ENCODE data around the gene C19orf38. TPM values are rescaled to one million over a fixed set of nuclear protein-coding genes. Genes with fewer than 3 reads are reported as not detected.

The C19orf38 gene
- total RNA-seq, 2 experiments from 2014 or later: 1.2 to 1.3 TPM

GRCh38 chr19:10828981-10829821 is 19.0 kb upstream of the C19orf38 start:
- H3K9me3 Mint-ChIP-seq: no peaks in the 10 kb centered on the region
- H3K4me1 Mint-ChIP-seq (ENCODE audit: low read depth): no peaks in the 10 kb centered on the region
- H3K4me3 Mint-ChIP-seq: no peak overlapping the region
- TF ChIP-seq CTCF (IDR thresholded peaks at IDR 0.05): peak; percentile 22
- DNase-seq (peak; percentile 38), ATAC-seq (peak; percentile 55)
- intact Hi-C loops (cut with micrococcal nuclease): no loop called here
- CTCF ChIA-PET: interaction anchor here (1.2 to 2.9 kb wide), 4 partner anchors 7 to 112 kb away, joined by 3 to 17 read pairs (median 9); partner anchors contain the start of gene DNM2
- H3K27ac Mint-ChIP-seq: no peak overlapping the region
- peaks cover 9% of the 10 kb centered on the region for H3K36me3 Mint-ChIP-seq (ENCODE audit: low read depth)
- H3K27me3 Mint-ChIP-seq: no peaks in the 10 kb centered on the region
- POLR2A ChIA-PET: no interaction called here

DNA sequence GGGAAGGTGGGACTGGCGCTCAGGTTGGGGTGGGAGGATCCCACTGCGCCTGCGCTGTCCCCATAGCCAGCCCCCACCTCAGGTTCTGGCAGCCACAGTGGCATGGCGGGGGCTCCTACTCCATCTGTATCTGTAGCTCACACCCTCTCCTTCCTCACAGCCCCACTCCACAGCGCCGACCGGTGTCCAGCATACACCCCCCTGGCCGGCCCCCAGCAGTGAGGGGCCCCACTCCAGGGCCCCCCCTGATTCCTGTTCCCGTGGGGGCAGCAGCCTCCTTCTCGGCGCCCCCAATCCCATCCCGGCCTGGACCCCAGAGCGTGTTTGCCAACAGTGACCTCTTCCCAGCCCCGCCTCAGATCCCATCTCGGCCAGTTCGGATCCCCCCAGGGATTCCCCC is 18.2 kb upstream of the C19orf38 start:
- DNase-seq: no peak
- no peak for TF ChIP-seq CTCF (IDR thresholded peaks at IDR 0.05)
- Mint-ChIP-seq H3K27me3 (no peaks in the 10 kb centered on the region), H3K36me3 (ENCODE audit: low read depth) (peaks cover 4% of the 10 kb centered on the region), H3K4me1 (ENCODE audit: low read depth) (no peaks in the 10 kb centered on the region), H3K4me3 (no peak overlapping the region), H3K27ac (no peak overlapping the region), H3K9me3 (no peaks in the 10 kb centered on the region)
- ChIA-PET POLR2A (no interaction called here), CTCF (interaction anchor here (1.6 to 2.9 kb wide), 3 partner anchors 27 to 112 kb away, joined by 4 to 17 read pairs (median 14); partner anchors contain the start of gene DNM2)
- no peak for ATAC-seq
- intact Hi-C loops (cut with micrococcal nuclease): no loop called here

GRCh38 chr19:10830370-10830769 is 17.8 kb upstream of the C19orf38 start:
- H3K36me3 Mint-ChIP-seq (ENCODE audit: low read depth): peaks cover 5% of the 10 kb centered on the region
- ChIA-PET CTCF (interaction anchor here (1.6 kb wide), 1 partner anchor 113 kb away, joined by 4 read pairs; the partner anchor contains the start of gene DNM2), POLR2A (interaction anchor here (0.8 to 1.4 kb wide), 2 partner anchors 9 to 19 kb away, joined by 3 read pairs; no protein-coding TSS in a partner anchor)
- H3K4me1 Mint-ChIP-seq (ENCODE audit: low read depth): peaks cover 2% of the 10 kb centered on the region
- intact Hi-C loops (cut with micrococcal nuclease): no loop called here
- no peak overlapping the region for H3K4me3 Mint-ChIP-seq
- DNase-seq (no peak), ATAC-seq (no peak)
- no peak for TF ChIP-seq CTCF (IDR thresholded peaks at IDR 0.05)
- H3K27ac Mint-ChIP-seq: peak overlapping the region; percentile 24
- H3K27me3 Mint-ChIP-seq: no peaks in the 10 kb centered on the region
- H3K9me3 Mint-ChIP-seq: no peaks in the 10 kb centered on the region

DNA sequence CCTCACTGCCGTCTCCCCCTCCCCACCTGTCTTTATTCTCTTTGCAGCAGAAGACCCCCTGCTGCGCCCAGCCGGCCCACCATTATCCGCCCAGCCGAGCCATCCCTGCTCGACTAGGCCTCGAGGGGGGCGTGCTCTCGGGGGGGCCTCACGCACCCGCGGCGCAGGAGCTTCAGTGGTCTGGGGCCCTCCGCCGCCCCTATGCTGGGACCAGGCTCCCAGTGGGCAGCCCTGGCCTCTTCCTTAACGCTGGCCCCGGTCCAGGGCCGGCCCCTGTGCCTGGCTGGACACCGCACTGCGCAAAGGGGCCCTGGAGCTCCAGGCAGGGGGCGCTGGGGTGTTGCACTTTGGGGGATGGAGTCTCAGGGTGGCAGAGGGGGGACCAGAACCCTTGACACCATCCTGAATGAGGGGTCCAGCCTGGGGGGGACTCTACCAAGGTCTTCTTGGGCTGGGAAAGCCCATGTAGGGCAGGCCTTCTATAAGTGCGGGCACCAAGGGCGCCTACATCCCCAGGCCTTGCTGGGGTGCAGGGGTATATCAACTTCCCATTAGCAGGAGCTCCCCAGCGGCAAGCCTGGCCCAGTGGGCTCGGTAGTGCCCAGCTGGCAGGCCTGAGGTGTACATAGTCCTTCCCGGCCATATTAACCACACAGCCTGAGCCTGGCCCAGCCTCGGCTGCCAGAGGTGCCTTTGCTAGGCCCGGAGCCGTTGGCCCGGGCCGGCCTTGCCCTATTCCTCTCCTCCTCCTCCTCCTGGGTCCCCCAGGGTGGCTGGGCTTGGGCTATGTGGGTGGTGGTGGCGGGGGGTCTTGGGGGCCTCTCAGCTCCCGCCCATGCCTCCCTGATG is 17.1 kb upstream of the C19orf38 start:
- DNase-seq (no peak), ATAC-seq (no peak)
- Mint-ChIP-seq H3K27ac (no peak overlapping the region), H3K9me3 (peaks cover 2% of the 10 kb centered on the region), H3K4me3 (no peak overlapping the region), H3K36me3 (ENCODE audit: low read depth) (peaks cover 6% of the 10 kb centered on the region), H3K4me1 (ENCODE audit: low read depth) (peaks cover 5% of the 10 kb centered on the region), H3K27me3 (no peaks in the 10 kb centered on the region)
- TF ChIP-seq CTCF (IDR thresholded peaks at IDR 0.05): no peak
- intact Hi-C loops (cut with micrococcal nuclease): no loop called here
- CTCF ChIA-PET: interaction anchor here (1.3 to 1.6 kb wide), 2 partner anchors 33 to 113 kb away, joined by 3 to 4 read pairs; partner anchors contain the start of gene DNM2
- POLR2A ChIA-PET: interaction anchor here (0.8 to 1.4 kb wide), 4 partner anchors 10 to 122 kb away, joined by 3 read pairs; no protein-coding TSS in a partner anchor
